ENCODE results near the gene VCAN.

Gene VCAN

DNA sequence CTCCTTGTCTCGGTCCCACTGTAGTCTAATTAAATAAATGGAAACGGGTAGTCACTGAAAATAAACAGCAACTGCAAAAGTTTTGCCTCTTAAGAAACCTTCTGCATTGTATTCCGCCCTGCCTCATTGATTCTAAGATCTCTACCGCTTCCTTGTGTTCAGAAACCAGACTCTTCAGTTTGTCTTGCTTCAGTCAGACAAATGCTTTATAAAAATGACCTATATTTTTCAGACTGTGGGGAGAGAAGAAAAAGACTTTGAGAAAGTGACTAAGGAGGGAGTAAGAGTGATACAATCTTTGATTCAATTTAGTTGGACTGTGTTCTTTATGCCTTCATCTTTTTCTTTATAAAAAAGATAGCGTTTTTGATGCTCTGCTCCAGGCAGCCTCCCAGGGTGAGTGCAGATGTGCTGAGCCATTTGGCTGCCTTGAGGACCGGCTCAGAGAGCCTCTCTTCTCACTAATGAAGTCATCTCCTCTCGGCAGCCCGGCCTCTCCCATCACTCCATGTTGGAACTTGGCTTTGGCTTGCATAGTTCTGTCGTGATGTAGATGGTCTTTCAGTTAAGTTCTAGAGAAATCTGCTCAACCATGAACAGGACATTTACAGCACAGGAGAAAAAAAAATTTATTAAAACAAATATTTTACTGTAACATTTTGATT, 4.0 kb upstream of the VCAN start:
- DNase-seq (ENCODE audit: low read depth in 3 of 3, low spot score in 1 of 3), result no peak

DNA sequence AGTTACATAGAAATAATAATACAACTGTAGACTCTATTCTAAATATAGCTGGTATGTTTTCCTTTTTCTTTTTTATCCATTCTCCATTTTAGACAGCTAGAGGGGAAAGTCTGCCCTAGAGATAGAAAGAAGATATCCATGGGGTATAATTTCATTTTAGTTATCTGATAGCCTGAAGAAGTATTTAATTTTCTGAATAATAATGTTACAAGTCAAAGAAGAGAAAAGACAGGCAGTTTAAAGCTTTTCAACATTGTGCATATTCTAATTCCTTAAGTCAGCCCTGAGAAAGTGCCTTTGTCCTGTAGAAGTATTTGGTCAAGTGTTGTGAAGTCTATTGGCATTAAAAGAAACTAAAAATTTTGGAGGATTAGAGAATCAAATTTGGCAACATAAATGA, 2.5 kb upstream of the VCAN start:
- no peak for DNase-seq (ENCODE audit: low read depth in 3 of 3, low spot score in 1 of 3)

DNA sequence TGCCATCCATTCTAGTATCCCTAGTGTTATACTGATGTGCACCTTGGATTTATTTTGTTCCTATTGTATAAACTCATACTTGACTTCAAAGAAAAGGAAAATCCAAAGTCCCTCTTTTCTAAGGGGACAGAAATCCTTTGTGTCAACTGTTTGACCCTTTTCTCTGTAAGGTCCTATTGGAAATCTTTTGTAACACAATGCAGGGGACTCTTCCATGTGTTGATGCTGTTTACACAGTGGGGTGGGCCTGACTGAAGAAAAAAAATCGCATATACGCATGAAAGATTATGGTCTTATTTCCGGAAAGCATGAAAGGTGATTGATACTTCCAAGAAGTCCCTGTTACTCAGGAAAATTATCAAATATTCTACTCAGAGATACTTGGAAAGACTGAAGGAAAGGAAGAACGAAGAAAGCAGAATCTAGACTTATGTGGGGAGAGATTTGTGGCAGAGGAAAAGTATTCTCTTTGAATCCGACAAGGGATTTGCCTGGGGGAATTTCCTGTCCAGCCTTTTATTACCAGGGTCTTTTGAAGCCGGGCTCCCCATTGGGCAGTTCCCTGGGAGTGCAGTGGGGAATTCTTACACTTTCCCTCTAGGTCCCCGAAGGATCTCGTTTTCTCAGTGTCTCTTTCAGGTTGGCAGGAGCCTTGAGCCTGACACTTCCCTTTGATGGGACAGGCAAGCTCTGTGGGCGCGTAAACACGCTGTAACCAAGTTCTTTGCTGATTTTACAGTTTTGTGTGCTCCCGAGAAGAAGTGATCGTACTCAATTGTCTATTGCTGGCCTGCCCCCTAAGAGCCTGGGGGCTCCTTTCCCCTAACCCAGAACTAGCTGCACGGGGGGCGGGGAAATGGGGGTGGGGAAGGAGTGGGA, 779 bp upstream of the VCAN start:
- DNase-seq (ENCODE audit: low read depth in 3 of 3, low spot score in 1 of 3), result no peak

DNA sequence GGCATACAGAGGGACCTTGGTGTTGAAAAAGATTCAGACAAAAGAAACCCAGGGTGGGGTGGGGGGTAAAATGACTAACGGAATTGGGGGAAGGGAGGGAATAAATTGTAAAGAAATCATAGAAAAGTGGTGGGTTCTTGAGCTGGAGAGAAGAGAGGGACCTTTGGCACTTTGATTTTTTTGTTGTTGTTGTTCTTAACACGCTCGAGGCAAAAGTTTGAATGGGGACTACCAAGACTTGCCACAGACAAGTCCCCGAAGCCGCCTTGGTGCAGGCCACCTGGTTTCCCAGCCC, 616 bp downstream of the VCAN start:
- DNase-seq (ENCODE audit: low read depth in 3 of 3, low spot score in 1 of 3), result no peak

DNA sequence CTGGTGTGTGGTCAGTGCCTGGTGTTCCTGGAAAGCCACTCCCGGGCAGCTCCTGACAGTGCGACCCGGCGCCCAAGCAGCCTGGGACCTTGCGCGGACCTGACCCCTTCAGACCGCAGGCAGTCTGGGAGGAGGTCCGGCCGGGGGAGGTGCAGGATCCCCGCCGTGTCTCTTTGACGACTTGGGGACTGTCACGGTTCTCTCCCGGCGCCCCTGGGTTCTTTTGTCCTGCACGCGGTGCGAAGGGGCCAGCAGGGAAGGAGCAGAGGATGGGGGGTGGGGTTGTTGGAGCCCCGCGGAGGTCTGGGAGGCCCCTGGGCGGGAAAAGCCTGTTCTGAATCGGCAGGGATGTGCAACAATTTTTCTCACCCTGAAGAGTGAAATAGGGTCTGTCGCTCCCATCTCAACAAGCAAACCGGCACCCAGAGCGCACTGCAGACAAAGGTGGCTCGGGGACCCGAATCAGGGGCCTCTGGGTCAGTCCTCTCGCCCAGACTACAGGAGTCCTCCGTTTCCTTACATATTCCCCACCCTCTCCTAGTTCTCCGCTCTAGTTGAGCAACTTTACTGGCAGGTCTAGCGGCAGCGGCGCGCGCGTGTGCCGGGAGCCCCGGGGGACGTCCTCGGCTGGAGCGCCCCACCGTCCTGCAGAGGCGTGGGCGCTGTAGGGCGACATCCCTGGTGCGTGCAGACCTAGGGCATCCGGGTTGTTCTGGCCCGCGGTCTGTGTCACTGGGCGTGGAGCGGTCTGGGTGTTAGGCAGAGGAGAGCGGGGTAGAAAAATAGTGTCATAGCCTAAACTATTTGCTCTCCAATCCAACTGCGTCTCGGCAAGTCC, 1.2 kb downstream of the VCAN start:
- DNase-seq (ENCODE audit: low read depth in 3 of 3, low spot score in 1 of 3), result no peak

DNA sequence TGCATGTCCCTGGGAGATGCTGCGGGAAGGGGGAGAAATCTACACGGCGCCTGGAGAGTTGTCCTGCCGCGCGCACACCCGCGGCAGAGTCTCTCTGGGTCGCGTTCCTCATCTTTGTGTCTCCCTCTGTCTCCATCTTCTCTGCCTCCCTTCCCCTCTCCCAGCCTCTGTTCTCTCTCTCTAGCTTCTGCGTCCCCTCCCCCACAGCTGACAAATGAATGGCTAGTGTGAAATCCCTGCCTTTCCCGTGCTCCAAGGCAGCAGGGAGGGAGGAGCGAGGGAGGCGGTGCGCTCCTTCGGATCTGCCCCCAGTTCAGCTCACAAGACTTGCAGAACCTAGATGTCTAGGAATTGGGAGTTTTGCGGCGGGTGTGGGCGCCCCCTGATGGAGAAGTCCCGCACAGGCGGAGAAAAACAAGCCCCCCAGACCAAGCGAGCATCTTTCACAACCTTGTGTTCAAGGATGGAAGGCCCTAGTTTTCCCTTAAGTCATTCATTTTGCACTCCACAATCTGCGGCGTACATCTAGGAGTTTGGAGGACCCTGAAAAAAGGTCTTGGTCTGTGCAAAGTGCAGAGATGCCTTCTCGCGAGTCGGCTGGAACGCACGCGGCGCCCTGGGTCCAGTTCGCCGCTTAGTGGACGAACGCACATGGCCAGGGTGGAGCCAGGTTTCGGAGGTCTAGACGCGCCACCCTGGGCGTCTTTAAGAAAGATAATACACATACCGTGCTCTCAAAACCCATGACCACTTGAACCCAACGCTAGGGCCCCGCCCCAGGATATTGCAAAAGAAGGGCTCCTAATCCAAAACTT, 2.0 kb downstream of the VCAN start:
- peak in 1 of 3 donors; percentile 33 for DNase-seq (ENCODE audit: low read depth in 3 of 3, low spot score in 1 of 3)

DNA sequence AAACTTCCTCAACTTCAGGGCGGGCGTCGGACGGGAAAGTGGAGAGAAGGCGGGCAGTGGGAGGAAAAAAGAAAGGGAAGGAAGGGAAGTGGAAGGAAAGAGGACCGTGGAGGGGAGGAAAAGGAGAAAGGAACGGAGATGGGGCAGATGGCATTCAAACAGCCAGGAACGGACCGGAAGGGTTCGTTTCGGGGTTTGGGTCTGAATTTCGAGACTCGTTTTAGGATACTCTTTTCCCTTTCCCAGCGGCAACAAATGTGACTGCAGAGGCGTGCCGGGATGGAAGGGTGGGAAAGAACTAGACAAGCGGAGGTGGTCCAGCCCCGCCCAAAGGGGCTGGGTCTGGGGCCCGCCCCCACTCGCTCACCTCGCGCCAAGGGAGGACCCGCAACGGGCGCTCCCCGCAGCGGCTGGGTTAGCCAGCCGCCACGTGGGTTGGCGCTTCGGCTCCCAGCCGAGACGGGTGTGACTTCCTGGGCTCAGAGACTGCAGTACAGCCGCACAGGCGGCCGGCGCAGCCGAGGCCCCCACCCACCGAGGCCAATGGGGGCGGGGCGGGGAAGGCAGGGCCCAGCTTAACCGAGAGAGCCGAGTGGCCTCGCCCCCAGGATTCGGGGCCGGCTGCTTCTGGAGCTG, 2.7 kb downstream of the VCAN start:
- DNase-seq (ENCODE audit: low read depth in 3 of 3, low spot score in 1 of 3), result no peak

DNA sequence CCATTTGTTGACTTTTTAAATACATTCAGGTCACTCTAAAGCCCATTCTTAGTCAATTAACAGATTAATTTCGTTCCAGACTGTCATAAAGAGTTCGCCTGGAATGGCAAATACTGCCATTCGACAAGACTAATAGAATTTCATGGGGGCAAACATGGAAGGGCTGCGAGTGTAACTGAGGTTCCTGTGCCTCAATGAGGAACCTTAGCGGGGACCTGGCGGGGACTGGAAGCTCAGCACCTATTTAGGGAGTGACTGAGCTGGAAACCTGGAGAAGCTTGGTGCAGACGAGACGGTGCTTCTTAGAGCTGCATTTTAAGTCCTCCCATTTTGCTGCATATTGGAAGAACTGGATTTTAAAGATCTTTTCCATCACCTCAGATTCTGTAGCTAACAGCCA, 3.4 kb downstream of the VCAN start:
- DNase-seq (ENCODE audit: low read depth in 3 of 3, low spot score in 1 of 3), result no peak

DNA sequence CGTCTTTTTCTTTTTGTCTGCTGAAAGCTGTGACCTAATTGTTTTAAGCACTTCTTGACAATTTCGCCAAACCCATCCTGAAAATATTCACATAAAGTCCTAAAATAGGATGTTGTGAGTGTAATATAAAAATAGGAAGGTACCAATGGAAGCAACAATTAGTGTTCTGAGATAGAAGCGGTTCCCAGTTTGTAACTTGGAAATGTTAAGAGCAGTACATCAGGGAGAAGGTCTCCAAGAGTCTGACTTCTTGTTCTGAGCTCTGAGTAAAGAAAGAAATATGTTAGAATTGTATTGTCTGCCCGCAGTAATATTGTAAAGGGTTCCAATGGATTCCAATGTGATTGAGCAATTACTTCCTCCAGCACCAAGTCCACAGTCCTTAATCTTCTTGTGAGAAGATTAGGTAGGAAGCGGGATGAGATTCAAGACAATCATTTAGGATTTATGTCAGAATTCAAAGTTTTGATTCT, 3.9 kb downstream of the VCAN start:
- DNase-seq (ENCODE audit: low read depth in 3 of 3, low spot score in 1 of 3), result no peak

DNA sequence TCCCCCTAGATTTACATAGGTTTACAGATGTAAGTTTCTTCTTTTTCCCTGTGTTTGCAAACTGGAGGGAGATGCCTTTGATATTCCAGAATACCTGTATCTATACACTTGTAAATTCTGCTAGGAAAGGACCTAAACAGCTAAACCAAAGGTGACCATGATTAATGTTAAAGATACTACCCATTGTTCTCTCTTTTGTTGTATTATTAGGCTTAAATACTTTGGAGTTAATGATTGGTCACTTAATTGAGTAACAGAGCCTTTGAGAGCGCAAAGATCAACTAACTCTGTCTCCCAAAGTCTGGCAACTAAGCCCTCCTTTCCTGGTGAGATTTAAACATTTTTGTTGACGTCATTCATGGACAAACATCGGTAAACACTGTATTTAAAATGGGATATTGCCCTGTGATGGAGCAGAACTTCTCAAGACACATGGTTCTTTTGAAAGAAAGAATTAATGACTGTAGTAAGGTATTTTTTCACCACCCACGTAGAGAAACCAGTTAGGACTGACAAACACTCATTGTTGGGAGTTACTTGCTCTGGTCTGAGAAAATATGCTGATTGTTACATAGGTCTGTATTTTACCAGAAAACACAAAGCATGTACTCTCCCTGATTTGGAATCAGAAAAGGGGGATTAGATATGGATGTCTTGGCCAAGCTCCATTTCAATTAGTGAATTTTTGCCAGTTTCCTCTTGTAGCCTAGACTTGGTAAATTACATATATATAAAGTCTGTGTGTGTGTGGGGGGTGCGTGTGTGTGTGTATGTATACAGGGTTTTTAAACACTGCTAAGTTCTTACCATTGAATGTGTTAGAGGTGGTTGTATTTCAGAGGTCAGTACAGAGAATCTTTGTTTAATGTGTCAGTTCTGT, 4.6 kb downstream of the VCAN start:
- no peak for DNase-seq (ENCODE audit: low read depth in 3 of 3, low spot score in 1 of 3)

DNA sequence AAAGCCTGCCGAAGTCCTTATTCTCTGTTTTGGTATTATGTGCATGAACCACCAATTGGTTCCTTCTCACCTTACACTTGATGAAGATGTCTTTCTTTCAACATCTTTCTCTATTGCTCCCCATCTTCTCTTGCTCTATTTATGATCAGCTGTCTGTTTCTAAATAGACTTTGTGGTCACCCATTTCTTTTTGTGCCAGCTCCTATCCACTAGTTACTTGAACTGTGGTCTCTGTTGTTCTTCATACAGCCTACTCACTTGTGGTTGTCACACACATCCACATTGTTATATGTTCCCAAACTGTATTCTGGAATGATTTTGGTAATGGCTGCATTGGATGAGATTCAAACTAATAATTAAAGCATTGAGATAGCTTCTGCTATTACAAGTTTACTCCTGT, 11.4 kb downstream of the VCAN start:
- DNase-seq (ENCODE audit: low read depth in 3 of 3, low spot score in 1 of 3), result no peak

DNA sequence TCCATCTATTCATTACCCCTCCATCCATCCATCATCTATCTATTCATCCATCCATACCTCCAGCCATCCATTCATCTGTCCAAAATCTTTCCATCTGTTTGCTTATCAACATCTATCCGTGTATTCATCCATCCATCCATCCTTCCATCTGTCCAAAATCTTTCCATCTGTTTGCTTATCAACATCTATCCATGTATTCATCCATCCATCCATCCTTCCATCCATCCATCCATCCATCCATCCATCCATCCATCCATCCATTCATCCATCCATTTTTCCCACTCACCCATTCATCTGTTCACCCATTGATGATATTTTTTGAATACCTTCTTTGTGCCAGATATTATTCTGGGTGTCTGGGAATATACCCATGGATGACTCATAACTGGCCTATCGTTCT, 12.8 kb downstream of the VCAN start:
- DNase-seq (ENCODE audit: low read depth in 3 of 3, low spot score in 1 of 3), result no peak

DNA sequence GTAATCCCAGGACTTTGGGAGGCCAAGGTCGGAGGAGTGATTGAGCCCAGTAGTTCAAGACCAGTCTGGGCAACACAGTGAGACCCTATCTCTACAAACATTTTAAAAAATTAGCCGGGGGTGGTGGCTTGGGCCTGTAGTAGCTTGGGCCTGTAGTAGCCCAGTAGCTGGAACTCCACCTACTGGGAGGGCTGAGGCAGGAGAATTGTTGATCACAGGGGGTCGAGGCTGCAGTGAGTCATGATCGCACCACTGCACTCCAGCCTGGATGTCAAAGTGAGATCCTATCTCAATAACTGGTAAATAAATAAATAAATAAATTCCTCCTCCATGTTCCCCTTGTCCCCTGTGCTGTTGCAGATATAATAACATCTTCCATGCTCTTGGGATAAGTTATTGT, 14.3 kb downstream of the VCAN start:
- no peak for DNase-seq (ENCODE audit: low read depth in 3 of 3, low spot score in 1 of 3)

DNA sequence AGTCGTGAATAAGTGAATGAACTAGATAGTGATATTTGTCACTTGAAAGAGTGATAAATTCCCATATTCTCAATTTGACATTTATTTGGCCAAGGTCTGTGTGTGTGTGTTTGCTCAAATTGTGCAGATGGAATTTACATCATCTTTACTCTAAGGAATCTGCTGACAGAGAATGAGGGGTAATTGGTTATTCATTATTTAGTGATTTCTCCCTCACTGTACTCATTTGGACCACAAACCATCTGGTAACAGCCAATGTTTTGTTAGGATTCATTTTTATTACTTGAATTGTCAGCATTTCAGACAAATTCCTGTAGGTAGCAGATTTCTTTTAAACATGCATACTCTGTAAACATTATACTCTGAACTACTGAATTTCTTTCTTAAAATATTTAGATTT, 15.6 kb downstream of the VCAN start:
- DNase-seq (ENCODE audit: low read depth in 3 of 3, low spot score in 1 of 3), result no peak

DNA sequence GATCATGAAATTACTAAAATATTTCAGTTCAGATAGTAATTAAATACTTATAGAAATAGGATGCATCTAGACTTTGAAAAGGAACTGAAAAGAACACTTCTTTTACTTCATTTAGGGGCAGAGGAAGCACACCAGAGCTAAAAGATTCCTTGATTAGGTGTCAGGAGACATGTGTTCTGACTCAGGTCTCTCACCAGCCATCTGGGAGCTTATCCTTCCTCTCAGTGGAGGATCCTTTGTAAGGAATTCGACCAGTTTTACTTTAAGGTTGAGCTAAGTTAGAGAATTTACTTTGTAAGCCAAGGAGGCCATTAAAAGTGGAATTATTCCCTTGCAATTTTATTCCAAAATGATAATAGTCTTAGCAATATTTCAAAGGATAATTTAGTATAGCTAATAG, 16.7 kb downstream of the VCAN start:
- DNase-seq (ENCODE audit: low read depth in 3 of 3, low spot score in 1 of 3), result no peak

DNA sequence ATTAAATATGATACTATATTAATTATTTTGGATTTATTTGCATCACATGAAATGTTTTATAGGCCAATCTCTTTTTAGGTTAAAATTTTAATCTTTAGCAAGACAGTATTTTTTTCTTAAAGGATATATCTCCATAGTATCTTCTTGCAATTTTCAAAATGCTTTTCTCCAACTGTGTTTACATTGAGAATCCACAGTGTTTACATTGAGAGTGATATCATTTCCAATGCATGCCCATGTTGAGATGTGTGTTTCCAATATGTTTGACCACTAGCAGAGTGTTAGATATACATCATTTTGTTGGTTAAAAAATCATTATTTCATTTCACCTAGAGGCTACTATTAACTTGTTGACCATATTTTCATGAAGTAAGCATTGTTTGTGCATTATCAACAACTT, 17.3 kb downstream of the VCAN start:
- no peak for DNase-seq (ENCODE audit: low read depth in 3 of 3, low spot score in 1 of 3)

DNA sequence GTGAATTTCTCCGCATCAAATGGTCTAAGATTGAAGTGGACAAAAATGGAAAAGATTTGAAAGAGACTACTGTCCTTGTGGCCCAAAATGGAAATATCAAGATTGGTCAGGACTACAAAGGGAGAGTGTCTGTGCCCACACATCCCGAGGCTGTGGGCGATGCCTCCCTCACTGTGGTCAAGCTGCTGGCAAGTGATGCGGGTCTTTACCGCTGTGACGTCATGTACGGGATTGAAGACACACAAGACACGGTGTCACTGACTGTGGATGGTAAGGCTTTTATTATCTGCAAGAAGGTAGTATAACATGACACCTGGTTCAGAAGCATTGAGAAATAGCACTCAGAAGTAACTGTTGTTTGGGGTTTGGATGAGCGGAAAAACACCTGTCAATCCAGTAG, 18.7 kb downstream of the VCAN start:
- no peak for DNase-seq (ENCODE audit: low read depth in 3 of 3, low spot score in 1 of 3)

DNA sequence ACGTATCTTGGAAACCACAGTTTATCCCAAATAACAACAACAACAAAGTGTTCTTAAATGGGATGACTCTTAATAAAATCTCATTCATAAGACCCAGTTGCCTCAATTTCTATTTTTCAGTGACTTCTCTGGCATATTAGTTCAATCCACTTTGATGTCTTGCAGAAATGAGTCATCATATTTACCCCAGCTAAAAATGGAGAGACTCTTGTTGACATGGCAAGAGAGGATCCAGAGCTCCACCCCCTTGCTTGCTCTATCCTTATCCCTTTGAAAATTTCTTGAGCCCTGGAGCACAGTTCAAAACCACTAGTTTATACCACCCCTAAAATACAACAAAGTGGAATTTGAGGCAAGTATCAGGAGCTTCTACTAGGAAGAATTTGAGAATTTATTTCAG, 20.8 kb downstream of the VCAN start:
- no peak for DNase-seq (ENCODE audit: low read depth in 3 of 3, low spot score in 1 of 3)

DNA sequence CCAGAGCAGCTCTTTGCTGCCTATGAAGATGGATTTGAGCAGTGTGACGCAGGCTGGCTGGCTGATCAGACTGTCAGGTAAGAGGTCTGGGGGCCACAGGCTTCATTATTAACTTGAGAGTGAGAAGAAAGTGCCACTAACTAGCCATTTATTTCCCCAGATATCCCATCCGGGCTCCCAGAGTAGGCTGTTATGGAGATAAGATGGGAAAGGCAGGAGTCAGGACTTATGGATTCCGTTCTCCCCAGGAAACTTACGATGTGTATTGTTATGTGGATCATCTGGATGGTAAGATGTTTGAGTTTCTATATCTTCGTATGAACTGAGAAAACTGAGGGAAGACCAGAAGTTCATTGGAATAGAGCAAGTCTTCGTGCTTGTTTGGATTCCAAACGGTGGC, 22.1 kb downstream of the VCAN start:
- no peak for DNase-seq (ENCODE audit: low read depth in 3 of 3, low spot score in 1 of 3)
